ENCODE measurements around the gene SIGMAR1.

DNA sequence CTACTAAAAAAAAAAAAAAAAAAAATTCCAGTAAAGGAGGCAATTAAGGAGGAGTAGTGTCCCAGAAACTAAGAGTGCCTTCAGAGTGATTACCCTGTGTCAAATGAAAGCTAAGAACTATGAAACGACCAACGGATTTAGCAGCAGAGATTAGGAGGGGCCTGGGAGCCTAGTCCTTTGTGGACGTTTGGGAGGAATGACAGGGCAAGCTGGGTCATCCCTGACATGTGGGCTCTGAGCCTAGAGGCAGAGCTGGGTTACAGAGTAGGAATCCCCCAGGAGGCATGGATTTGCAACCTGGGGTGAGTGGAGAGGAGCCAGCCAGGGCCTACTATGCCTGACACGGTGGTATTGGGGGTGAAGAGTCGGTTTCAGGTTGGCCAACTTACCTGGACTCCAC, 4.4 kb downstream of the SIGMAR1 start:
- TF ChIP-seq, protein P1, sequence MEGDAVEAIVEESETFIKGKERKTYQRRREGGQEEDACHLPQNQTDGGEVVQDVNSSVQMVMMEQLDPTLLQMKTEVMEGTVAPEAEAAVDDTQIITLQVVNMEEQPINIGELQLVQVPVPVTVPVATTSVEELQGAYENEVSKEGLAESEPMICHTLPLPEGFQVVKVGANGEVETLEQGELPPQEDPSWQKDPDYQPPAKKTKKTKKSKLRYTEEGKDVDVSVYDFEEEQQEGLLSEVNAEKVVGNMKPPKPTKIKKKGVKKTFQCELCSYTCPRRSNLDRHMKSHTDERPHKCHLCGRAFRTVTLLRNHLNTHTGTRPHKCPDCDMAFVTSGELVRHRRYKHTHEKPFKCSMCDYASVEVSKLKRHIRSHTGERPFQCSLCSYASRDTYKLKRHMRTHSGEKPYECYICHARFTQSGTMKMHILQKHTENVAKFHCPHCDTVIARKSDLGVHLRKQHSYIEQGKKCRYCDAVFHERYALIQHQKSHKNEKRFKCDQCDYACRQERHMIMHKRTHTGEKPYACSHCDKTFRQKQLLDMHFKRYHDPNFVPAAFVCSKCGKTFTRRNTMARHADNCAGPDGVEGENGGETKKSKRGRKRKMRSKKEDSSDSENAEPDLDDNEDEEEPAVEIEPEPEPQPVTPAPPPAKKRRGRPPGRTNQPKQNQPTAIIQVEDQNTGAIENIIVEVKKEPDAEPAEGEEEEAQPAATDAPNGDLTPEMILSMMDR (IDR thresholded peaks at IDR 0.05): no peak
- TF ChIP-seq POLR2AphosphoS5 (IDR thresholded peaks at IDR 0.05) (no peak), POLR2A (IDR thresholded peaks at IDR 0.05) (no peak)
